Osteoblast (primary cell): ENCODE data around the gene UMODL1. TPM values are rescaled to one million over a fixed set of nuclear protein-coding genes. Genes with fewer than 3 reads are reported as not detected.
A peak's percentile ranks its signal among the peaks of the same experiment; 100 is the strongest.

Experiments used
- DNase-seq: peaks from one replicate; pipeline ENCODE4 v3.0.0; 2011; ENCODE audit warnings: low spot score, mixed read lengths; ENCODE audit not compliant: insufficient read length; ENCODE audit errors: missing footprints
- H2AFZ ChIP-seq: 2 replicates; pipeline ENCODE4 v1.6.0; 2011; ENCODE audit warnings: mild to moderate bottlenecking, low read length
- H3K27ac ChIP-seq: 2 replicates; pipeline ENCODE4 v1.5.1; 2011; ENCODE audit warnings: mild to moderate bottlenecking, low read depth, low read length, moderate library complexity
- H3K27me3 ChIP-seq: 2 replicates; pipeline ENCODE4 v1.6.0; 2012; ENCODE audit warnings: mild to moderate bottlenecking, control low read depth, inconsistent platforms, low read length, moderate library complexity; ENCODE audit not compliant: insufficient read depth
- H3K36me3 ChIP-seq: 2 replicates; pipeline ENCODE4 v1.5.1; 2011; ENCODE audit warnings: mild to moderate bottlenecking, low read length, control low read depth, moderate library complexity; ENCODE audit not compliant: insufficient read depth
- H3K4me1 ChIP-seq: 2 replicates; pipeline ENCODE4 v1.5.1; 2011; ENCODE audit warnings: mild to moderate bottlenecking, low read length, control low read depth, moderate library complexity; ENCODE audit not compliant: insufficient read depth
- H3K4me2 ChIP-seq: 2 replicates; pipeline ENCODE4 v1.6.0; 2011; ENCODE audit warnings: mild to moderate bottlenecking, low read length; ENCODE audit not compliant: insufficient read depth
- H3K4me3 ChIP-seq: fragments of 200-600 bp; sonication (generic); 3 replicates; pipeline ENCODE4 v1.5.1; 2012; ENCODE audit warnings: mild to moderate bottlenecking, low read length, inconsistent platforms; ENCODE audit not compliant: insufficient read depth
- H3K79me2 ChIP-seq: 2 replicates; pipeline ENCODE4 v1.6.0; 2012; ENCODE audit warnings: mild to moderate bottlenecking, low read length, control low read depth, inconsistent platforms; ENCODE audit not compliant: insufficient read depth
- H3K9me3 ChIP-seq: 2 replicates; pipeline ENCODE4 v1.5.1; 2011; ENCODE audit warnings: low read depth, low read length, control low read depth
- H4K20me1 ChIP-seq: 2 replicates; pipeline ENCODE4 v1.6.0; 2012; ENCODE audit warnings: mild to moderate bottlenecking, low read length, control low read depth; ENCODE audit not compliant: insufficient read depth
- CTCF ChIP-seq: IDR thresholded peaks from 2 replicates; pipeline ENCODE4 v1.5.1; 2011; ENCODE audit warnings: mild to moderate bottlenecking, low read depth, low read length, moderate library complexity; ENCODE audit errors: extremely low read depth
- total RNA-seq: library from RNA; depleted of rRNA; stranded (reverse); fragments of >200 nt; gene quantifications from 2 replicates; pipeline ENCODE4 v1.2.3, GENCODE V29; 2012

Gene UMODL1
- total RNA-seq, 1 donor: not detected

- Histone ChIP-seq H3K36me3 (no peaks in the 10 kb centered on the region), H3K4me3 (no peak overlapping the region), H3K27me3 (peaks cover 2% of the 10 kb centered on the region), H3K4me1 (peaks cover 21% of the 10 kb centered on the region), H3K27ac (peak overlapping the region; percentile 99), H3K9me3 (peaks cover 3% of the 10 kb centered on the region), H3K79me2 (no peaks in the 10 kb centered on the region), H4K20me1 (no peaks in the 10 kb centered on the region), H3K4me2 (no peak overlapping the region), H2AFZ (no peak overlapping the region)
- TF ChIP-seq CTCF: no peak
- DNase-seq: no peak
These were observed 27.9 kb downstream of the UMODL1 start for GRCh38 chr21:42098957-42099505.

GRCh38 chr21:42101246-42101645, 30.1 kb downstream of the UMODL1 start:
- Histone ChIP-seq H2AFZ (no peak overlapping the region), H3K27ac (no peak overlapping the region), H3K4me2 (no peak overlapping the region), H4K20me1 (no peaks in the 10 kb centered on the region), H3K9me3 (no peaks in the 10 kb centered on the region), H3K4me3 (no peak overlapping the region), H3K4me1 (peaks cover 15% of the 10 kb centered on the region), H3K36me3 (no peaks in the 10 kb centered on the region), H3K79me2 (no peaks in the 10 kb centered on the region), H3K27me3 (peaks cover 3% of the 10 kb centered on the region)
- no peak for DNase-seq
- TF ChIP-seq CTCF: no peak

- H3K36me3 ChIP-seq: no peaks in the 10 kb centered on the region
- no peak overlapping the region for H3K4me3 ChIP-seq
- H3K27me3 ChIP-seq: peaks cover 3% of the 10 kb centered on the region
- no peak overlapping the region for H3K27ac ChIP-seq
- H3K9me3 ChIP-seq: no peaks in the 10 kb centered on the region
- H2AFZ ChIP-seq: peak overlapping the region; percentile 4
- H3K4me2 ChIP-seq: no peak overlapping the region
- DNase-seq: no peak
- peaks cover 11% of the 10 kb centered on the region for H3K4me1 ChIP-seq
- H3K79me2 ChIP-seq: no peaks in the 10 kb centered on the region
- TF ChIP-seq CTCF: no peak
- H4K20me1 ChIP-seq: no peaks in the 10 kb centered on the region
These were observed 31.0 kb downstream of the UMODL1 start for GRCh38 chr21:42102076-42102475.

- TF ChIP-seq CTCF: no peak
- no peaks in the 10 kb centered on the region for H3K9me3 ChIP-seq
- H3K4me2 ChIP-seq: no peak overlapping the region
- no peak overlapping the region for H3K4me3 ChIP-seq
- peaks cover 7% of the 10 kb centered on the region for H3K4me1 ChIP-seq
- peaks cover 3% of the 10 kb centered on the region for H3K27me3 ChIP-seq
- DNase-seq: no peak
- no peak overlapping the region for H3K27ac ChIP-seq
- no peaks in the 10 kb centered on the region for H3K79me2 ChIP-seq
- no peaks in the 10 kb centered on the region for H4K20me1 ChIP-seq
- peak overlapping the region; percentile 4 for H2AFZ ChIP-seq
- H3K36me3 ChIP-seq: no peaks in the 10 kb centered on the region
These were observed 31.4 kb downstream of the UMODL1 start for GRCh38 chr21:42102526-42102925.
